Measurements from ENCODE around the gene DHRS1. TPM values are rescaled to one million over a fixed set of nuclear protein-coding genes. Genes with fewer than 3 reads are reported as not detected.

The DHRS1 gene
- total and polyA plus RNA-seq, 9 of the 15 experiments (the other 6 are each of a cell fraction or from before 2014, with no cell fraction given): 7.3 to 33.6 (median 13.3) TPM

DNA sequence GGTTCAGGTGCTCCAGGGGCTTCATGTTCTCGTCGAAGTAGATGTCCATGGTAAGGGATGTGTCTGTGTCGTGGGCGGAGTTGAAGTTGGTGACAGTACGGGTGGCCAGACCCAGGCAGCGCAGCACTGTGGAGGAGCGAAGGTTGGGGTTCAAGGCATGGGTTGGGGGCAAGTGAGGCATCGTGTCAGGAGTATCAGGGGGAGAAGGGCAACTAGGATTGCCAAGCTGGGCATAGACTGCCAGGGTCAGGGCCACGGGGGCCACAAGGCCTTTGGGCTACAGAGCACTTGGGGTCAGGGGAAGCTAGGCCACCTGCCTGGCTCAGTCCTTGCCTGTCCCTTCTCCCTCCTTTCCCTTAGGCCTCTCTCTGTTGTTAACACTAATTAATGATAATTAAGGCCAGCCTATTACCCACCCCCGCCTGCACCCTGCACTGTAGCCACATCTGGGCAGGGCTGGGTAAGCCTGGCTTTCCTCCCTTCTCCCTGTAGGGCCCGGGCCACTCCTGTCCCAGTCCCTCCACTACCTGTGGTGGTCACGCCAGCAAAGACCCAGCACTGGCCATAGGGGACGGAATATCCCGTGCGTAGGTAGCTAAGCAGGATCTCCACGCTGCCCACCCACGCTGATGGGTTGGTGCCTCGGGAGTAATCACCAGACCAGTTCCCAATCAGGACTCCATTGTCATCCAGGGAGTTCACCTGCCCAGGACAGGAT lies 40.9 kb downstream of the DHRS1 start:
- H3K9ac ChIP-seq (ENCODE audit: insufficient read depth in 1 of 2, low read depth in 2 of 2, low read length in 2 of 2): peak overlapping the region in 1 of 2 experiments; percentile 7; a peak in 2 of 4 replicates
- ATAC-seq (no peak), DNase-seq (ENCODE audit: extremely low read depth in 1 of 4, low spot score in 3 of 4) (no peak), FAIRE-seq (no peak)
- intact Hi-C loops (cut with micrococcal nuclease) (no loop called here), in situ Hi-C loops (cut with MboI) (no loop called here)
- no peak overlapping the region for H3K4me2 ChIP-seq (ENCODE audit: insufficient read depth, low read length)
- ChIA-PET POLR2A (interaction anchor here (0.6 kb wide), 1 partner anchor 13 kb away, joined by 3 read pairs; the partner anchor contains the start of gene RABGGTA), CTCF (ENCODE audit: low intra/inter-chr PET ratio) (no interaction called here)
- WGBS (ENCODE audit: insufficient coverage, low coverage, missing lambda C conversion rate): 80% methylated on average over 13 of the region's 18 CpGs
- H3K79me2 ChIP-seq (ENCODE audit: control insufficient read depth, insufficient read depth, low read length): no peaks in the 10 kb centered on the region
- no peak overlapping the region for H3K27ac ChIP-seq (ENCODE audit: extremely low read depth, low read depth, low read length)
- no peak overlapping the region for H3K4me3 ChIP-seq
- peaks cover 22 to 72% of the 10 kb centered on the region in 2 experiments; a peak in 4 of 5 replicates for H3K4me1 ChIP-seq (replicated peaks in 1 of 2; ENCODE audit: control insufficient read depth in 2 of 2, insufficient read depth in 2 of 2, low read length in 2 of 2)
- H2AFZ ChIP-seq (ENCODE audit: low read depth, low read length): no peak overlapping the region
- H3K36me3 ChIP-seq (ENCODE audit: control insufficient read depth, insufficient read depth, low read length): no peaks in the 10 kb centered on the region; the same call in 1 of the 3 replicates
- H3K9me1 ChIP-seq (ENCODE audit: control insufficient read depth, insufficient read depth, low read length): no peaks in the 10 kb centered on the region
- no peaks in the 10 kb centered on the region for H3K27me3 ChIP-seq (ENCODE audit: control insufficient read depth in 2 of 2, insufficient read depth in 2 of 2, low read length in 2 of 2)
- TF ChIP-seq MEF2D (tag; conservative IDR thresholded peaks at IDR 0.05; ENCODE audit: low read depth): no peak
- TF ChIP-seq, protein P1, sequence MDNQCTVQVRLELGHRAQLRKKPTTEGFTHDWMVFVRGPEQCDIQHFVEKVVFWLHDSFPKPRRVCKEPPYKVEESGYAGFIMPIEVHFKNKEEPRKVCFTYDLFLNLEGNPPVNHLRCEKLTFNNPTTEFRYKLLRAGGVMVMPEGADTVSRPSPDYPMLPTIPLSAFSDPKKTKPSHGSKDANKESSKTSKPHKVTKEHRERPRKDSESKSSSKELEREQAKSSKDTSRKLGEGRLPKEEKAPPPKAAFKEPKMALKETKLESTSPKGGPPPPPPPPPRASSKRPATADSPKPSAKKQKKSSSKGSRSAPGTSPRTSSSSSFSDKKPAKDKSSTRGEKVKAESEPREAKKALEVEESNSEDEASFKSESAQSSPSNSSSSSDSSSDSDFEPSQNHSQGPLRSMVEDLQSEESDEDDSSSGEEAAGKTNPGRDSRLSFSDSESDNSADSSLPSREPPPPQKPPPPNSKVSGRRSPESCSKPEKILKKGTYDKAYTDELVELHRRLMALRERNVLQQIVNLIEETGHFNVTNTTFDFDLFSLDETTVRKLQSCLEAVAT (IDR thresholded peaks at IDR 0.05): no peak
- H3K9me3 ChIP-seq (replicated peaks; ENCODE audit: control insufficient read depth, insufficient read depth, low read depth, low read length): no peaks in the 10 kb centered on the region
- BruUV-seq (replicated peaks): no TSS peak
- H4K20me1 ChIP-seq (replicated peaks; ENCODE audit: control insufficient read depth, insufficient read depth, low read length): no peaks in the 10 kb centered on the region

DNA sequence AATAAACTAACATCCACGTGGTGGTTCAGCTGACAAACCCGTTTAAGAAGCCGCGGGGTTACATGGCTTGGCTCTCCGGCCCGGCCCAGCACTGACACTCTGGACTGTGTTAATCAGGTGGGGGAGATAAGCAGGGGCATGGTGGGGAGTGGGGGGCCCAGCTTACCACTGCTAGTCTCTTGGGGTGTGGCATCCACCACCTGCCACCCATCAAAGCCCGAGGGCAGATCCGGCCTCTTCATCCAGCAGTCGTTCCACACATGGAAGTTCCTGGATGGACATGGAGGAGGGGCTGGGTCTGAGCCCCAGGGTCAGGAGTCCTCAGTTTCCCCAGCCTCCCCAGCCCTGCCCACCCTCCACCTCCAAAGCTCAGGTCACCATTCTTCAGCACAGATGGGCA lies 41.5 kb downstream of the DHRS1 start:
- no peaks in the 10 kb centered on the region for H3K9me3 ChIP-seq (replicated peaks; ENCODE audit: control insufficient read depth, insufficient read depth, low read depth, low read length)
- H3K4me2 ChIP-seq (ENCODE audit: insufficient read depth, low read length): no peak overlapping the region
- FAIRE-seq (no peak), DNase-seq (ENCODE audit: extremely low read depth in 1 of 4, low spot score in 3 of 4) (no peak), ATAC-seq (no peak)
- H2AFZ ChIP-seq (ENCODE audit: low read depth, low read length): no peak overlapping the region
- no peak overlapping the region for H3K9ac ChIP-seq (ENCODE audit: insufficient read depth in 1 of 2, low read depth in 2 of 2, low read length in 2 of 2)
- BruUV-seq (replicated peaks): no TSS peak
- 73% methylated on average over 6 of the region's 9 CpGs for whole genome bisulfite sequencing (ENCODE audit: insufficient coverage, low coverage, missing lambda C conversion rate)
- H3K79me2 ChIP-seq (ENCODE audit: control insufficient read depth, insufficient read depth, low read length): no peaks in the 10 kb centered on the region
- no peak overlapping the region for H3K27ac ChIP-seq (ENCODE audit: extremely low read depth, low read depth, low read length)
- H3K4me3 ChIP-seq: no peak overlapping the region
- no peaks in the 10 kb centered on the region for H3K27me3 ChIP-seq (ENCODE audit: control insufficient read depth in 2 of 2, insufficient read depth in 2 of 2, low read length in 2 of 2)
- peaks cover 22 to 66% of the 10 kb centered on the region in 2 experiments; a peak in 4 of 5 replicates for H3K4me1 ChIP-seq (replicated peaks in 1 of 2; ENCODE audit: control insufficient read depth in 2 of 2, insufficient read depth in 2 of 2, low read length in 2 of 2)
- no peaks in the 10 kb centered on the region for H4K20me1 ChIP-seq (replicated peaks; ENCODE audit: control insufficient read depth, insufficient read depth, low read length)
- POLR2A ChIA-PET: no interaction called here
- in situ Hi-C loops (cut with MboI) (no loop called here), intact Hi-C loops (cut with micrococcal nuclease) (no loop called here)
- CTCF ChIA-PET (ENCODE audit: low intra/inter-chr PET ratio): no interaction called here
- no peaks in the 10 kb centered on the region for H3K9me1 ChIP-seq (ENCODE audit: control insufficient read depth, insufficient read depth, low read length)
- no peaks in the 10 kb centered on the region; the same call in 1 of the 3 replicates for H3K36me3 ChIP-seq (ENCODE audit: control insufficient read depth, insufficient read depth, low read length)
- TF ChIP-seq SETDB1 (IDR thresholded peaks at IDR 0.05; ENCODE audit: low read length) (no peak), HDAC1 (IDR thresholded peaks at IDR 0.05) (no peak), NR1H2 (CRISPR knock-in tag; IDR thresholded peaks at IDR 0.05) (no peak)
- TF ChIP-seq, protein P2, sequence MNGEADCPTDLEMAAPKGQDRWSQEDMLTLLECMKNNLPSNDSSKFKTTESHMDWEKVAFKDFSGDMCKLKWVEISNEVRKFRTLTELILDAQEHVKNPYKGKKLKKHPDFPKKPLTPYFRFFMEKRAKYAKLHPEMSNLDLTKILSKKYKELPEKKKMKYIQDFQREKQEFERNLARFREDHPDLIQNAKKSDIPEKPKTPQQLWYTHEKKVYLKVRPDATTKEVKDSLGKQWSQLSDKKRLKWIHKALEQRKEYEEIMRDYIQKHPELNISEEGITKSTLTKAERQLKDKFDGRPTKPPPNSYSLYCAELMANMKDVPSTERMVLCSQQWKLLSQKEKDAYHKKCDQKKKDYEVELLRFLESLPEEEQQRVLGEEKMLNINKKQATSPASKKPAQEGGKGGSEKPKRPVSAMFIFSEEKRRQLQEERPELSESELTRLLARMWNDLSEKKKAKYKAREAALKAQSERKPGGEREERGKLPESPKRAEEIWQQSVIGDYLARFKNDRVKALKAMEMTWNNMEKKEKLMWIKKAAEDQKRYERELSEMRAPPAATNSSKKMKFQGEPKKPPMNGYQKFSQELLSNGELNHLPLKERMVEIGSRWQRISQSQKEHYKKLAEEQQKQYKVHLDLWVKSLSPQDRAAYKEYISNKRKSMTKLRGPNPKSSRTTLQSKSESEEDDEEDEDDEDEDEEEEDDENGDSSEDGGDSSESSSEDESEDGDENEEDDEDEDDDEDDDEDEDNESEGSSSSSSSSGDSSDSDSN (IDR thresholded peaks at IDR 0.05; ENCODE audit: borderline replicate concordance in 1 of 2, low read depth in 2 of 2, low read length in 2 of 2): no peak
- TF ChIP-seq, protein P3, sequence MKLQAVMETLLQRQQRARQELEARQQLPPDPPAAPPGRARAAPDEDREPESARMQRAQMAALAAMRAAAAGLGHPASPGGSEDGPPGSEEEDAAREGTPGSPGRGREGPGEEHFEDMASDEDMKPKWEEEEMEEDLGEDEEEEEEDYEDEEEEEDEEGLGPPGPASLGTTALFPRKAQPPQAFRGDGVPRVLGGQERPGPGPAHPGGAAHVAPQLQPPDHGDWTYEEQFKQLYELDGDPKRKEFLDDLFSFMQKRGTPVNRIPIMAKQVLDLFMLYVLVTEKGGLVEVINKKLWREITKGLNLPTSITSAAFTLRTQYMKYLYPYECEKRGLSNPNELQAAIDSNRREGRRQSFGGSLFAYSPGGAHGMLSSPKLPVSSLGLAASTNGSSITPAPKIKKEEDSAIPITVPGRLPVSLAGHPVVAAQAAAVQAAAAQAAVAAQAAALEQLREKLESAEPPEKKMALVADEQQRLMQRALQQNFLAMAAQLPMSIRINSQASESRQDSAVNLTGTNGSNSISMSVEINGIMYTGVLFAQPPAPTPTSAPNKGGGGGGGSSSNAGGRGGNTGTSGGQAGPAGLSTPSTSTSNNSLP (IDR thresholded peaks at IDR 0.05; ENCODE audit: borderline replicate concordance, low read depth, low read length): no peak

All from K562 (cell line).